HG02943 (cell line): Measurements from ENCODE around the gene GPC6.

Experiments used
- ATAC-seq: cut with Tn5 transposase; IDR thresholded peaks from one replicate; pipeline ENCODE4 v1.9.1; 2021; ENCODE audit warnings: mild to moderate bottlenecking, low read depth, moderate library complexity; ENCODE audit not compliant: unreplicated experiment

The GPC6 gene

DNA sequence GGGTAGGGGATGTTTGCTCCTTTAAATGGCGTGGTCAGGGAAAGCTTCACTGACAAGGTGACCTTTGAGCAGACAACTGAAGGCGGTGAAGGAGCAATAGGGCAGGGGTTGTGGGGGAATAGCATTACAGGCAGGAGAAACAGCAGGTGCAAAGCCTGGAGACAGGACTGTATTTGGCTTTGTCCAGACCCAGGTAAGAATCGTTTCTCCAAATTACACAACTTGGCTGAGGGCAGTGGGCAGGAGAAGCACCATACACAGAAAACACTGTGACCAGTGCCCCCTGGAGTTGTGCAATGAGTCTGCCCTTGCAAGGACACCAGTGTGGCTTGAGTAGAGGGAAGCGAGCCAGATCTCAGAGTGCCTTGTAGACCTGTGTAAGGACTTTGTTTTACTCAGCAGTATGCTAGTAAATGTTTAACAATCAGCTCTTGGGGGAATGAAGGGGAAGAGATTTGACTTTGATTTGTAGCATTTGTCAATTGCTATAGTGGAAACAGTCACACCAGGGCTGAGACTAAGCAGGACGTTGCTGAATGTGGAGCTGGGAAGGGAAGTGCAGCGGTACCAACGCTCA, 892.8 kb downstream of the GPC6 start:
- no peak for ATAC-seq

DNA sequence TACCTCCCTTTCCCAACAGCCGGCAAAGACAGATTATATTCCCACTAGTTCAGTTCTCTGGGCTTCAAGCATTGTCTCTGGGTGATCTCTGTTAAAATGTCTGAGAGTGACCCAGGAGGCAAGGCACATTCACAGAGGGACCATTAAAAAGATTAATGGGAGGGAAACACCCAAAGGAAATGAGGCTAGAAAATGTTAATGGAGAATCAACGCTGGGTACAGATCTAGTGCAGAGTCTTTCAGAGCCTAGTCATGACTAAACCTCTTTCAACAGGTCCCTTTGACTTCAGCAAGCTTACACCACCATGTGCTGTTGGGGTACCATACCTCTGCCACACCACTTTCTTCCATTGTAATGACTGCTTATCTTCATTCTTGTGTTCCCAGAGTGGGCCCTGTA, 894.3 kb downstream of the GPC6 start:
- no peak for ATAC-seq

DNA sequence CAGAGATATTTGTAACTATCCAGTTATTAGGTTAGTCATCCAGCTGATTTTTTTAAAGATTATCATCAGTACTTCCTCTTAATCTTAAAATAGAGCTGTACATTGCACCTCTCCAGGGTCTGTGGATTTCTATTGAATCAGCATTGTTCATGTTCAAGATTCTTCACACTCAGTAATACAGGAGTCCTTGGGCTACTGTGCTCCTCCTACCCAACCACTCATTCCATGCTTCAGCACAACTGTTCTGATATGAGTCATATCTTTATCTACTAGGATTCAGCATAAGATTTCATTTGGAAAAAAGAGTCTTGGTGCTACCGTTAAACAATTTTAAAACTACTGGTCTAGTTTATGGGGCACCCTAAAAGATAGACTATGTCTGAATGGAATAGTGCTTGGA, 895.1 kb downstream of the GPC6 start:
- no peak for ATAC-seq

DNA sequence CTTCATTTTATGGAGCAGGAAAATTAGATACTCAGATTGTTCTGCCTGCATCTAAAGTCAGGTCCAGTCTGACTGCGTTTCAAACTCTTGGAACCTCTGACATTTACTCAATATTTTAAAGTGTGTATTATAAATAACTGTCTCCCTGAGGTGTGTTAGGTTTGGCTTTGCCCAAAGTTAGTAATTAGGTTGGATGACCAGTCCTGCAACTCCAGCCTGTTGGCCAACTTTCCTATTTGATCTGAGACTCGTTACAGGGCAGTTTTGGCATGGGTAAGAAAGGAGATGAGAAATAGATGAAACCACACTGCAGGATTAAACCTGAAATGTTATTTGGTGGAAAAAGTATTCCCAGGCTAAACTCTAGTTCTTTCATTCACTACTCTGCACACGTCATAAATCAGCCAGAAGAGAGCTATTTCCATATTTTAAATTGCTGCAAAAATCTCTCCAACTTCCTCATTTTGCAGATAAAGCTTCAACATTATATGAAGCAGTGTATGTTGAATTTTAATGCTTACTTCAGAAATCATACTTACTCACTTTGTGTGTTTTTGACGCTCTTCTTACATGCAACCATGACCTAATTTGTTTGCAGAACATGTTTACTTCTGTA, 895.8 kb downstream of the GPC6 start:
- no peak for ATAC-seq

DNA sequence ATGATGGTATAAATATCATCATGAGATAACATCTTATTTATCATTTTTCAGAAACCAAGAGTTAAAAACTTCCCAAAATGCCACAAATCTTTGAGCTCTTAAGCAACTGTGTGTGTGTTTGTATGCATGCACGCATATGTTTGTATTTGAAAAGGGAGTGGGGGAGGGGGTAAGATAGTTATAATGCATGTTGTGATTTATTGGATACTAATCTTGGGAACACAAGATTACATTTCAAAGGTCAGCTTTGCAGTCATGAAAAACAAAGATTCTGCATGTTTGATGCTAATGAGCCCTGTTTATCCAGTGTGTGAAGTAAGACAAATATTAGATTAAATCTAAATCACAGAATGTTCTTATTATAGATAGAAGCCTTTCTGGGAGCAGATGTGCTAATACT, 897.0 kb downstream of the GPC6 start:
- ATAC-seq: no peak

DNA sequence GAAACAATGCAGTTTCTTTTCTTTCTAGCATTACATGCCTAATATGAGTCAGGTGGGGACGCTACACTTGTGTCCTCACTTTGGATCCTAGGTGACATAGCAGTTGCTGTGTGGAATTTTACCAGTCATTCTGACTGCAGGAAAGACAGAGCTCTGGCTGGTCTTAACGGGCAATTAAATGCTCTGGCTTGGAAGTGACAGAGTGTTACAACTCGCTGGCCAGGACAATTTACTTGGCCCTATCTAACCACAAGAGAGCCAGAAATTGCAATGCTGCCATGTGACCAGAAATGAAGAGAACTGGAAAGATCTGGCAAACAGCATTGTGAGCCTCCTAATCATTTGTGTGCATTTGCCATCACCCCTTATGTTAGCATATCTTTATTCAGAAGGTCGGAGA, 901.8 kb downstream of the GPC6 start:
- no peak for ATAC-seq

DNA sequence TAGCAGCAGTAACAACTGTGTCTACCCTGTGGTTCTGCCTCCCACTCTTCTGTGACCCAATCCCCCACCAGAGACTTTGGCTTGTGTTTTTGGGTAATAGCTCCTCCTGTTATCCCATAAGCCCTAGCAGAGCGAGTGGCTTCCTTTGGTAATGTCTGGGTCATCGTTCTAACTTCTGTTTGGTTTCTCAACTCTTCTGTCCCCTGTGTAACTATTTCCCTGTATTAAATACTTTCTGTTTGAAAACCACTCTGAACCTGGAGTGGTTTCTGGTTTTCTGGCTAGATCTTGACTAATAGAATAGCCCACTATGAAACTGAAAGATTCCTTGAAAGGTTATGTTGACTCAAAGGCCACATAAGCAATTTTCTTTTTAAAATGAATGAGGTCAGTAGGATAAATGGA, 902.9 kb downstream of the GPC6 start:
- no peak for ATAC-seq

DNA sequence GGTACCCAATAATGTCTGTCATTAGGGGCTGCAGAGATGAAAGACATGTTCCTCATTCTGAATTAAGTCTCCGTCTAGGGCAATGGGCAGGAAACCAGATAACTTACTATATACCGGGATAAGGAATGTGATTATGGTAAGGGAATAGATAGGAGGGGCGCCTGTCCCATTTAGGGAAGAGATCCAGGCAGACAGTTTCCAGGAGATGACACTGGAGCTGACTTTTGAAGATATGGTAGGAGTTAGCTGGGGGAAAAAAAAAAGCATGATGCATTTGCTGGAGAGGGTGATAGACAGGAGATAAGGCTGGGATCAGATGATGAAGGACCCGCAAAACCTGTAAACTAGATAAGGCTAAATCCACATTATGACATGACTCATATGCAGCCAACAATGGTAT, 912.2 kb downstream of the GPC6 start:
- ATAC-seq: no peak

DNA sequence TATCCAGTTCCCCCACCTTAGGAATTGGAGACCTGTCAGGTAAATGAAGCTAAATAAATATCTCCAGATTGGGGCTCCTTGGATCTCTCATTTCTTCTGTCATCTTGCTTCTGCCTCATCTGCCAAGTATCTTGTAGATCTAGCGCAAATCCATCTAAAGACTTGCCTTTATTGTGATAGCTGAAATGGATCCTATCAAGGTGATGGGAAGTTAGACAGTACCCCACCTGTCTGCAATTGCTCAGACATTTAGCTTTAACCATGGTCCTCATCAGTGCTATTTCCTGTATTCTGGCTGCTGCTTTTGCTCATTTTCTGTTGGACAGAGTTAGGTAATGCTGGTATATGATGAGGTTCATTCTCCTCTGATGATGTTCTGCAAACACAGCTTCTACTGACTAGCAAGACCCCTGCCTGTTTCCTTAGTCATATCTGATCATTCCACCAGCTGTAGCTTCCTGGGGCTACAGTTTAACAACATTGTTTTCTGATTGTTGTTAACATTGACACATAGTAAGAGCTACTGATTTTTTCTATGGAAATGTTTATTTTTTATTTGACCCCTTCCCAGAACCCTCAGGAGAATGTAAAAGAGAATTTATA, 912.9 kb downstream of the GPC6 start:
- ATAC-seq: no peak

DNA sequence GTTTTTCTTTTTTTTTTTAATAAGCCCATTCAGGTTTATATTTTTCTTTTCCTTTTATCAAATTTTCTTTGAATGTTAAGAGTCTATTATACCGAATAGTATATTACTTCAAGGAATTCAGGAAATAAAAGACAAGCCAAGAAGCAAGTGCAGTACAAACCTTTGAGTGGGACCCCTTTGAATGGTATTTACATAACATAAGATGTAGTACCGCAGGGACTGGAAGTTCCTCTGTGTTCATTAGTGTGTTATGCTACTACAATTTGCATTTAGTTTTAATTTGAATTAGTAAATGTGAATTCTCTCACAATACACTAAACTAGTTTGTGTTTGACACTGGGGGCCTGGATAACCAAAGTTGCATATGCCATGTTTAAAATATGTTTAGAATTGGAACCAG, 913.4 kb downstream of the GPC6 start:
- ATAC-seq: no peak

DNA sequence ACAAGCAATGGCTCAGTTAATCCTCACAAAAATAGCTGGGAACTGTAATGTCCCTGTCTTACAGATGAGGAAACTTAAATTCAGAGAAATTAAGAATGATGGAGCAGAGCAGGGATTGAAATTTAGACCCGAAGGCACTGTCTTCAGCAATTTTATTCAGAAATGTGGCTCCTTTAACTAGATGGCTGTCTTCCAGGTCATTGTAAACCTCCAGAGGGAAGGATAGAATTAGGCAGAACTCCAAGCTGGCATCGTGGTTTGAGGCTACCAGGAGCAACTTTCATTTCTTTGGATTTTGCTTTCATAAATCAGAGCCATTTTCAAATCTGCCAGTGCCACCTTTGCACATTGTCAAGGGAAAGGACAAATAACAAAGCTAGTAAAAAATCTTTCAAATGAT, 913.9 kb downstream of the GPC6 start:
- no peak for ATAC-seq

DNA sequence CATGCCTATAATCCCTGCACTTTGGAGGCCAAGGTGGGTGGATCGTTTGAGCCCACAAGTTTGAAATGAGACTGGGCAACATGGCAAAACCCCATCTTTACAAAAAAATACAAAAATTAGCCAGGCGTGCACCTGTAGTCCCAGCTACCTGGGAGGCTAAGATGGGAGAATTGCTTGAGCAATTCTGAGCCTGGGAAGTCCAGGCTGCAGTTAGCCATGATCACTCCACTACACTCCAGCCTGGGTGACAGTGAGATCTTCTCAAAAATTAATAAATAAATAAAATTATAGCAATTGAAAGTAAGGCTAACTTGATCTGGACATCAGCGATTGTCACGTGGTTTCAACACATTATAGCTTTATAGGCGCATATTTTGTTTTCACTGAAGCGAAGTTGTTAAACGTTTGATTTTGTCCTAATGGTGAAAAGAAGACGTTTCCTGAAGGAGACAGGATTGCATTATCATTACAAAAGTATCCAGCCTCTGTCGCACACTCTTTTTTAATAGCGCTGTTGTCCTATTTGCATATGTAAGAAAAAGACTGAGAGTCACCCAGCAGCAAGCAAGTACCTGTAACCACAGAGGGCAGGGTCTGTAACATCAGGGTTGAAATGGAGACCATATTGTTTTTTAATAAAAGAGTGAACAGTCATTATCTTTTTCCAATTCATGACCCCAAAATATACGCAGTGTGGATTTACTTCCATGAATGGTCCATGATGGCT, 917.2 kb downstream of the GPC6 start:
- no peak for ATAC-seq

DNA sequence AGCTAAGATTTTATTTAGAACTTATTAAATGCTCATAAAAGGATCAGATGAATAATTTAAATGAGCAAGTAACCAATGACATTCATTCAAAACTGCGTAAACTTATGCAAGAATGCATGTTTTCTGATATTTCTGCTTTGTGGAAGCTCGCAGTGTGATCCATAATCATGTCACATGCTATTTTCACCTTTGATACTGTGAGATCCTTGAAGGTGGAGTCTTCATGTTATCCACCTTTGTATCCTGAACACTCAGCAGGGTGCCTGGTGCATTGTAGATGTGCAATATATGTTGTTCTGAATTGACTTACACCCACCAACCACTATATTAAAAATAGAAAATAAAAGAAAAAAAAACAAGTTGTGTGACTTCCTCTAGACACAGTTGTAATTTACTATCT, 919.4 kb downstream of the GPC6 start:
- ATAC-seq: no peak

DNA sequence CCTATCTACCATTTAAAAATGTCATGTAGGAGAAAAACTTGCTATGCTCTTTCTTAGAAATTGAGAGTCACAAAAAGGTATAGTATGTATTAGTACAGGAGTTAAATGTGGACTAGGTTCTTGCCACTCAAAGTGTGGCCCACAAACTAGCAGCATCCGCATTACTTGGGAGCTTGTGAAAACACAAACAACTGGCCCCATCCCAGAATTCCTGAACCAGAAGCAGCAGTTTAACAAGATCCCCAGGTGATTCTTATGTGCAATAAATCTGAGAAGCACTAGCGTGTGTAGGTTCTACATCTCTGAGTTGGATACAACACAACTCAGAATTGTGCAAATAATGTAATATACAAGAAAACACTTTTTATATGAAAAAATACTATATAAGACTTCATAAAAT, 927.0 kb downstream of the GPC6 start:
- no peak for ATAC-seq

DNA sequence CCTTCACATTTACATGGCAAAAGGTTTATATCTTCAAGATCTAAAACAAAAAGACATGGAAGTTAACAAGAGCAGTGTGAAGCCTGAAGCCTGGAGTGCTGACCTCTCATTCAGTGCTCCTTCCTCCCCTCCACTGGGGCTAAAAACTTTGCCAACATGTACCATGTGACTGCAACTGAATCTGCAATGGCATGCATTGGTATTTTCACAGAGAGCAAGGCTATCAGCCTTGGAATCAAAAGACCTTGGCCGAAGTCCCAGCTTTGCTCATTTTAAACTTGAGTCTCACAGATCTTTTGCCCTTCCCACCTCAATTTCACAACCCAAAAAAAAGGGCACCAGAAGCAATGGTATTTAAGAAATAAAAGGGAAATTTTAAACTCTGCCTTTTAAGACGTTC, 927.8 kb downstream of the GPC6 start:
- ATAC-seq: no peak

DNA sequence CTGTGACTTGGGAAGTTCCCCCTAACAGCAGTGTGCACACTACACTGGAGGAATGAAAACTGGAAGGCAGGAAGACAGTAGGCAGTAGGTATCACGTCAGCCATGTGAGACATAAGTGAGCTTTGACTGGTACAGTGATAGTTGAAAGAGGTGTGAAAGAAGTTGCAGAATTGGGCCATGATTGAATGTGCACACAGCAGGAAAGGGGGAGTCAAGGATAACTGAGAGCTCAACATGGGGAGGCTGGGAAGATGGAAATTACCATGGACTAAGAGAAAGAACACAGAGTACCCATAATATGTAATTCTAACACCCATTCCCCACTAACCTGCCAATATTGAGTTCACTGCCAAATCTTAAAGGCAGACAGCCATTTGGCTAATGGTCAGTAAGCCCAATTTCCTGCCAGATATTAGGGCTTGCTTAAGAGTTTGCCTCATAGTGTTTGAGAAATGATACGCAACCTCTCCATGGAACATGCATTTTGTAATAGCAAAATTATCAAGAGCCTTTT, 931.2 kb downstream of the GPC6 start:
- no peak for ATAC-seq

DNA sequence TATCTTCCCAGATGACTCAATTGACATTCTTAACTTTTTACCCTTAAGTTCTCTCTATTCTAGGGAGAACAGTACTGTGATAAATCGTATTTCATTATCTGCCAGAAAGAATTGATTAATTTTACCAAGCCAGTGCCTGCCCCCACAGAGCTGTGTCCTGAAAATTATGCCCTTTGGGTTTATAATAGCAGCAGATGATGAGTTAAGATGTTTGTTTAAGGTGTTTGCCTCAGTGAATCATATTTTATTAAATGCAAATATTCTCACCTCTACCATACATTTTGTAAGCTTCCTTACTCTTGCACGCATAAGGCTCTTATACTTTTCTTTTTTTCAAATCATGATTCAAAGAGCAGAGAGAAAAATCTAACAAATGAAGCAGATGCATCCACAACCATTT, 934.3 kb downstream of the GPC6 start:
- no peak for ATAC-seq

DNA sequence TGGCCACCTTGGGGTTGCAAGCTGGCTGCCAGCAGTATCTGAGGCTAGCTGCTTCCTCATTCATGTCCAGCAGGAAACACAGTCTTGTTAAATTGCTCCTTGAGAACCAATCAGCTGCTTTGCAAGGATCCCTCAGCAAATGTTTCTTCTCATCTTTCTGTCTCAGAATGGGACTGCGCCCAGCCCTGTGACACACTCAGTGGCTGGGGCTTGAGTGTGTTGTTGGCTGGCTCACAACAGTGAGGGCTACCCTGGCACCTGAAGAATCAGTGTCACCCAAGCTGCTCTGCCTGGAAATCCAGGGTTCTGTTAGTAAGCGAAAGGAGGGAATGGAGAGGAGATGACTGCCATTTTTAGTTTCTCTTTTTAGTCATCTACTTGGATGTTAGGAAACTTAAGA, 935.7 kb downstream of the GPC6 start:
- ATAC-seq: no peak

DNA sequence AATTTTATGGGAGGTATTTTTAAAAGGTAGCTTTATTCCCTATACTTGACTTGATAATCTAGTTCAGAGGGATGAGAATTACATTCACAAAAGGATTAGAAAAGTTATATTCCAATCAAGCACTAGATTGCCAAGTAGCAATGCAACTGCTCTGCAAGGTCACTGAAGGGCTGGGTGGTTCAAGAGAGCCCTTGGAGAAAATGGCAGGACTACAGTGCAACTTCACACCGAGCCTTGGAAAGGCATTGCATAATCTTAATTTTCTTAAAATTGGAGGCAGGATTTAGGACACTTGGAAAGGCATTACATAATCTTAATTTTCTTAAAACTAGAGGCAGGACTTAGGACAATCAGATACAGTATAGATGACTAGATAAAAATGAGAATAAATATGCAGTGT, 936.9 kb downstream of the GPC6 start:
- no peak for ATAC-seq

DNA sequence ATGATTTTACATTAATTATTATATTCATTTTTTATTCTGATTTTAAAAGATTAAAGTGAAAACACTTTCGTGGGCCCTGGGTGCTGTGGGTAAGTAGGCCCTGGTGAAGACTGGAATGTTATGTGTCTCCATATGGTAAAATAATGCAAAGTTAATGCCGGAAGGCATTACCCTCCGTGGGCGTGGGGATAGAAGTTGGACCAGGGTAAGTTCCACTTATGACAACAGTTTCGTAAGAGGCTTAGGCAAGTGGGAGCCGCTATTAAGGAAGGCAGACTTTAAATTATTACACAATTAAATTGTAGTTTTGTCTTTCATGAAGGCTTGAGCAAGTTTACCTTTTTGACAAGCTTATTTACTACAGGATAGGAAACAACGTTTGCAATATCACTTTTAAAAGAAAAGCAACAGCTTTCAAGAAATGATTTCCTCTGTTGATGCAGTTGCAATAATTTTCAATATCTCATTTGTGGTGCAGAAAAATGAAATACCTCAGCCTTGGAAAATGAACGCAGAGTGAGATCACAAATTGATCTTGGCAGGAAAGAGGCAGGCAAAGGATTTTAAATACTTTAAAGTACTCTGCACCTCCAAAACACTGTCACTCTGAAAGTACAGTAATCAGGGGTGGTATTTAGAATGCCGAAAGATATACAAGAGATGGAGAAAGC, 942.3 kb downstream of the GPC6 start:
- no peak for ATAC-seq
